HCT116 (cell line): ENCODE measurements around the gene ZNF625.
A peak's percentile ranks its signal among the peaks of the same experiment; 100 is the strongest.

Source experiments
- CEBPB ChIP-seq: IDR thresholded peaks from 2 replicates; pipeline ENCODE4 v1.6.1; 2012; ENCODE audit warnings: low read depth
- EGR1 ChIP-seq: IDR thresholded peaks from 2 replicates; pipeline ENCODE4 v1.6.1; 2012; ENCODE audit warnings: low read depth
- EZH2 ChIP-seq: fragments of 200-600 bp; sonication (generic); IDR thresholded peaks from 2 replicates; pipeline ENCODE4 v1.6.1; 2017; ENCODE audit warnings: antibody characterized with exemption, mixed run types
- EZH2phosphoT487 ChIP-seq: fragments of 200-600 bp; IDR thresholded peaks from 2 replicates; pipeline ENCODE4 v1.6.1; 2018; ENCODE audit warnings: antibody characterized with exemption, borderline replicate concordance
- JUND ChIP-seq: IDR thresholded peaks from 2 replicates; pipeline ENCODE4 v1.6.1; 2012
- POLR2A ChIP-seq: IDR thresholded peaks from 2 replicates; pipeline ENCODE4 v1.7.0; 2011; ENCODE audit warnings: borderline replicate concordance; ENCODE audit not compliant: insufficient read depth, insufficient read length; ENCODE audit errors: extremely low read depth
- POLR2AphosphoS5 ChIP-seq: IDR thresholded peaks from 2 replicates; pipeline ENCODE4 v1.6.1; 2011; ENCODE audit warnings: mild to moderate bottlenecking, low read depth, low read length, moderate library complexity
- RAD21 ChIP-seq: IDR thresholded peaks from 2 replicates; pipeline ENCODE4 v1.6.1; 2012; ENCODE audit warnings: low read depth, mild to moderate bottlenecking
- SIN3A ChIP-seq: IDR thresholded peaks from 2 replicates; pipeline ENCODE4 v1.6.1; 2012; ENCODE audit warnings: low read depth
- SP1 ChIP-seq: IDR thresholded peaks from 2 replicates; pipeline ENCODE4 v1.6.1; 2012; ENCODE audit warnings: low read depth
- YY1 ChIP-seq: IDR thresholded peaks from 2 replicates; pipeline ENCODE4 v1.6.1; 2011; ENCODE audit warnings: low read length, low read depth, moderate library complexity, mild to moderate bottlenecking; ENCODE audit not compliant: insufficient replicate concordance; ENCODE audit errors: extremely low read depth
- TF ChIP-seq, protein P1 (sequence below): IDR thresholded peaks from 2 replicates; pipeline ENCODE4 v1.6.1; 2012
- TF ChIP-seq, protein P2 (sequence below), 3 experiments: fragments of 200-600 bp in 1 of 3; sonication (generic) in 1 of 3; IDR thresholded peaks in 2 of 3; conservative IDR thresholded peaks in 1 of 3; 2 replicates each; pipeline ENCODE4 v1.5.1; 2012 to 2017; ENCODE audit warnings: low read depth in 2 of 3, low read length in 2 of 3, antibody characterized with exemption in 1 of 3, borderline replicate concordance in 1 of 3, control low read depth in 1 of 3, mild to moderate bottlenecking in 1 of 3, mixed read lengths in 1 of 3, mixed run types in 1 of 3, moderate library complexity in 1 of 3; ENCODE audit not compliant: insufficient read depth in 1 of 3
- TF ChIP-seq, protein P3 (sequence below): IDR thresholded peaks from 2 replicates; pipeline ENCODE4 v1.6.1; 2012; ENCODE audit warnings: low read depth

DNA sequence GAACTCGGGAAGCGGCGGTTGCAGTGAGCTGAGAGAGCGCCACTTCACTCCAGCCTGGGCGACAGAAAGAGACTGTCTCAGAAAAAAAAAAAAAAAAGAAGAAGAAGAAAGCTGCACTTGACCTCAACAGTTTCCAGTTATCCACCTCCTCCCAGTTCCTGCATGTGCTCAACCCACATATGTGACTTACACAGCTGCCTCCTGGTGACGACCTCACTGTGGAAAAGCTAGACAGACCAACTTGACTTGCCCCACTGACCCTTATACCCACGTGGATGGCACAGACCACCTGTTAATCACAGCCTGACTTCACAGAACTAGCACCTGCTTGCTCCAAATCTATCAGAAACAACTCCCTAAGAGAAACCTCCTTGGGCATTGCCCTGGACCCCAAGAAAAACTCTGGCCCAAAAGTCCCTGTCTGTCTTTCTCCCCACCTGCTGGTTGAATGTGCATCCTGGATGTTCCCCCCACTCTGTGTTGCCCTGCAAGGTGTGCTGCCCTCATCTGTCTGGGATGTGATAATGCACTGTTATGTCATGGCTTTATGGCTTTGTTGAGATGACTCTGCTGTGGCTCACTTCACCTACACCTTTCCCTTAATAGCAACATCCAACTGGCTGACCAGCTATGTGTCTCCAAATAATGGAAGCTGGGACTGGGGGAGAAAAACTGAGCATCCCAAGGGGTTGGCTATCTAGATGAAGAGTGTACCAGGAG lies 19.2 kb downstream of the ZNF625 start:
- TF ChIP-seq, protein P1, sequence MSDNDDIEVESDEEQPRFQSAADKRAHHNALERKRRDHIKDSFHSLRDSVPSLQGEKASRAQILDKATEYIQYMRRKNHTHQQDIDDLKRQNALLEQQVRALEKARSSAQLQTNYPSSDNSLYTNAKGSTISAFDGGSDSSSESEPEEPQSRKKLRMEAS, result no peak
- TF ChIP-seq, protein P2, sequence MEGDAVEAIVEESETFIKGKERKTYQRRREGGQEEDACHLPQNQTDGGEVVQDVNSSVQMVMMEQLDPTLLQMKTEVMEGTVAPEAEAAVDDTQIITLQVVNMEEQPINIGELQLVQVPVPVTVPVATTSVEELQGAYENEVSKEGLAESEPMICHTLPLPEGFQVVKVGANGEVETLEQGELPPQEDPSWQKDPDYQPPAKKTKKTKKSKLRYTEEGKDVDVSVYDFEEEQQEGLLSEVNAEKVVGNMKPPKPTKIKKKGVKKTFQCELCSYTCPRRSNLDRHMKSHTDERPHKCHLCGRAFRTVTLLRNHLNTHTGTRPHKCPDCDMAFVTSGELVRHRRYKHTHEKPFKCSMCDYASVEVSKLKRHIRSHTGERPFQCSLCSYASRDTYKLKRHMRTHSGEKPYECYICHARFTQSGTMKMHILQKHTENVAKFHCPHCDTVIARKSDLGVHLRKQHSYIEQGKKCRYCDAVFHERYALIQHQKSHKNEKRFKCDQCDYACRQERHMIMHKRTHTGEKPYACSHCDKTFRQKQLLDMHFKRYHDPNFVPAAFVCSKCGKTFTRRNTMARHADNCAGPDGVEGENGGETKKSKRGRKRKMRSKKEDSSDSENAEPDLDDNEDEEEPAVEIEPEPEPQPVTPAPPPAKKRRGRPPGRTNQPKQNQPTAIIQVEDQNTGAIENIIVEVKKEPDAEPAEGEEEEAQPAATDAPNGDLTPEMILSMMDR (IDR thresholded peaks at IDR 0.05 in 2 of 3, conservative IDR thresholded peaks at IDR 0.05 in 1 of 3; ENCODE audit: borderline replicate concordance in 1 of 3, insufficient read depth in 1 of 3, low read depth in 2 of 3, low read length in 2 of 3), result peak in 2 of 3 experiments; percentile 12 to 30; a peak in 1 of 6 replicates
- TF ChIP-seq CEBPB (no peak), POLR2A (no peak), SIN3A (no peak), SP1 (no peak), EZH2 (no peak), EZH2phosphoT487 (no peak), POLR2AphosphoS5 (no peak), EGR1 (no peak), JUND (no peak), YY1 (no peak), RAD21 (peak; percentile 21; the same call in 1 of the 2 replicates)
- TF ChIP-seq, protein P3, sequence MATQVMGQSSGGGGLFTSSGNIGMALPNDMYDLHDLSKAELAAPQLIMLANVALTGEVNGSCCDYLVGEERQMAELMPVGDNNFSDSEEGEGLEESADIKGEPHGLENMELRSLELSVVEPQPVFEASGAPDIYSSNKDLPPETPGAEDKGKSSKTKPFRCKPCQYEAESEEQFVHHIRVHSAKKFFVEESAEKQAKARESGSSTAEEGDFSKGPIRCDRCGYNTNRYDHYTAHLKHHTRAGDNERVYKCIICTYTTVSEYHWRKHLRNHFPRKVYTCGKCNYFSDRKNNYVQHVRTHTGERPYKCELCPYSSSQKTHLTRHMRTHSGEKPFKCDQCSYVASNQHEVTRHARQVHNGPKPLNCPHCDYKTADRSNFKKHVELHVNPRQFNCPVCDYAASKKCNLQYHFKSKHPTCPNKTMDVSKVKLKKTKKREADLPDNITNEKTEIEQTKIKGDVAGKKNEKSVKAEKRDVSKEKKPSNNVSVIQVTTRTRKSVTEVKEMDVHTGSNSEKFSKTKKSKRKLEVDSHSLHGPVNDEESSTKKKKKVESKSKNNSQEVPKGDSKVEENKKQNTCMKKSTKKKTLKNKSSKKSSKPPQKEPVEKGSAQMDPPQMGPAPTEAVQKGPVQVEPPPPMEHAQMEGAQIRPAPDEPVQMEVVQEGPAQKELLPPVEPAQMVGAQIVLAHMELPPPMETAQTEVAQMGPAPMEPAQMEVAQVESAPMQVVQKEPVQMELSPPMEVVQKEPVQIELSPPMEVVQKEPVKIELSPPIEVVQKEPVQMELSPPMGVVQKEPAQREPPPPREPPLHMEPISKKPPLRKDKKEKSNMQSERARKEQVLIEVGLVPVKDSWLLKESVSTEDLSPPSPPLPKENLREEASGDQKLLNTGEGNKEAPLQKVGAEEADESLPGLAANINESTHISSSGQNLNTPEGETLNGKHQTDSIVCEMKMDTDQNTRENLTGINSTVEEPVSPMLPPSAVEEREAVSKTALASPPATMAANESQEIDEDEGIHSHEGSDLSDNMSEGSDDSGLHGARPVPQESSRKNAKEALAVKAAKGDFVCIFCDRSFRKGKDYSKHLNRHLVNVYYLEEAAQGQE, result no peak
